GM04504 (cell line): ENCODE measurements around the gene NEK11.

Experiments
- DNase-seq: peaks from one replicate; pipeline ENCODE4 v3.0.0-alpha.2; 2012; ENCODE audit warnings: low read depth

The NEK11 gene

GRCh38 chr3:131141770-131142169 is 115.1 kb downstream of the NEK11 start:
- no peak for DNase-seq

- DNase-seq = no peak
These were observed 115.9 kb downstream of the NEK11 start for GRCh38 chr3:131142580-131142979.

GRCh38 chr3:131143802-131144201 is 117.1 kb downstream of the NEK11 start:
- DNase-seq = no peak

GRCh38 chr3:131147534-131147933 is 120.9 kb downstream of the NEK11 start:
- peak; percentile 10 for DNase-seq

GRCh38 chr3:131158434-131158833 is 131.8 kb downstream of the NEK11 start:
- DNase-seq = no peak

GRCh38 chr3:131162516-131162915 is 135.8 kb downstream of the NEK11 start:
- no peak for DNase-seq

GRCh38 chr3:131167867-131168266 is 141.2 kb downstream of the NEK11 start:
- no peak for DNase-seq

GRCh38 chr3:131169331-131169730 is 142.7 kb downstream of the NEK11 start:
- DNase-seq = no peak

GRCh38 chr3:131172502-131173200 is 146.0 kb downstream of the NEK11 start:
- DNase-seq = no peak

GRCh38 chr3:131174752-131175151 is 148.1 kb downstream of the NEK11 start:
- DNase-seq = no peak

- no peak for DNase-seq
These were observed 152.2 kb downstream of the NEK11 start for GRCh38 chr3:131178710-131179375.

- DNase-seq = no peak
These were observed 166.0 kb downstream of the NEK11 start for GRCh38 chr3:131192701-131193100.

- no peak for DNase-seq
These were observed 167.1 kb downstream of the NEK11 start for GRCh38 chr3:131193641-131194238.

GRCh38 chr3:131194816-131195215 is 168.1 kb downstream of the NEK11 start:
- DNase-seq = no peak

- no peak for DNase-seq
These were observed 174.0 kb downstream of the NEK11 start for GRCh38 chr3:131200636-131201199.

GRCh38 chr3:131216330-131216729 is 189.7 kb downstream of the NEK11 start:
- no peak for DNase-seq

GRCh38 chr3:131216801-131217200 is 190.1 kb downstream of the NEK11 start:
- DNase-seq = peak; percentile 41

GRCh38 chr3:131217296-131217741 is 190.6 kb downstream of the NEK11 start:
- DNase-seq = no peak

- DNase-seq = no peak
These were observed 191.5 kb downstream of the NEK11 start for GRCh38 chr3:131218196-131218595.

GRCh38 chr3:131221731-131222130 is 195.1 kb downstream of the NEK11 start:
- DNase-seq = peak; percentile 87

GRCh38 chr3:131222599-131222998 is 195.9 kb downstream of the NEK11 start:
- DNase-seq = no peak

- no peak for DNase-seq
These were observed 197.0 kb downstream of the NEK11 start for GRCh38 chr3:131223373-131224289.
